Lung (tissue), 12 donors: ENCODE results near the gene ZNF777. TPM values are rescaled to one million over a fixed set of nuclear protein-coding genes. Genes with fewer than 3 reads are reported as not detected.

Experiments used
- ATAC-seq: fragments of 200-7000 bp; cut with Tn5 transposase; one replicate; pipeline ENCODE4 v1.9.1; 2020; ENCODE audit warnings: moderate number of reproducible peaks; ENCODE audit not compliant: insufficient read depth, low FRiP score
- DNase-seq, 3 donors: peaks; one replicate each; pipeline ENCODE4 v3.0.0-alpha.2; 2013 to 2017
- H3K27ac ChIP-seq, 2 donors: one replicate each; pipeline ENCODE4 v1.5.1; 2013; ENCODE audit warnings: mild to moderate bottlenecking in 2 of 2, moderate library complexity in 2 of 2, control low read depth in 1 of 2, inconsistent platforms in 1 of 2, low read depth in 1 of 2, low read length in 1 of 2
- H3K27me3 ChIP-seq, 3 donors: one replicate each; pipeline ENCODE4 v1.5.1; 2013; ENCODE audit warnings: low read length in 2 of 3; ENCODE audit not compliant: control insufficient read depth in 3 of 3, insufficient read depth in 3 of 3
- H3K36me3 ChIP-seq, 4 donors: one replicate each; pipeline ENCODE4 v1.5.1; 2013; ENCODE audit warnings: low read length in 4 of 4, mild to moderate bottlenecking in 1 of 4, moderate library complexity in 1 of 4; ENCODE audit not compliant: control insufficient read depth in 4 of 4, insufficient read depth in 4 of 4
- H3K4me1 ChIP-seq, 5 donors: one replicate each; pipeline ENCODE4 v1.5.1; 2013; ENCODE audit warnings: low read length in 5 of 5, mild to moderate bottlenecking in 2 of 5, moderate library complexity in 1 of 5; ENCODE audit not compliant: control insufficient read depth in 5 of 5, insufficient read depth in 5 of 5
- H3K4me3 ChIP-seq: one replicate; pipeline ENCODE4 v1.5.1; 2013; ENCODE audit warnings: mild to moderate bottlenecking, control low read depth, moderate library complexity
- H3K9ac ChIP-seq, 2 donors: one replicate each; pipeline ENCODE4 v1.5.1; 2013; ENCODE audit warnings: low read length in 2 of 2, control low read depth in 1 of 2; ENCODE audit not compliant: insufficient read depth in 1 of 2
- H3K9me3 ChIP-seq, 4 donors: one replicate each; pipeline ENCODE4 v1.5.1; 2013; ENCODE audit warnings: low read length in 3 of 4, mild to moderate bottlenecking in 1 of 4, moderate library complexity in 1 of 4; ENCODE audit not compliant: control insufficient read depth in 4 of 4, insufficient read depth in 3 of 4
- CTCF ChIP-seq: IDR thresholded peaks from 2 replicates; pipeline ENCODE4 v1.5.1; 2012; ENCODE audit warnings: mild to moderate bottlenecking; ENCODE audit errors: control extremely low read depth, extremely low read depth
- WGBS, 2 donors: extraction: QIAGEN DNeasy Blood & Tissue Kit; methylation state at CpG; one replicate each; pipeline ENCODE4 v1.1.7; 2013; 5-methylcytosine and 5-hydroxymethylcytosine counted together
- polyA plus RNA-seq, 2 donors: library from polyadenylated mRNA; stranded (reverse); fragments of 200-250 nt; gene quantifications; one replicate each; pipeline ENCODE4 v1.2.1, GENCODE V29; 2013
- total RNA-seq, 2 donors: library from RNA; depleted of rRNA in 1 of 2; stranded (reverse); fragments of >200 nt in 1 of 2; gene quantifications; one replicate each; pipeline ENCODE4 v1.2.1, GENCODE V29; 2014 to 2021
- donor health status: control.
- donor health status: control.
- donor health status: Bipolar disorder and iron deficiency.
- donor health status: healthy.
- donor health status: DM: yes; HTN: yes; CAD: no.

ZNF777 gene
- total and polyA plus RNA-seq, 4 donors, result 7.6 to 12.3 (median 8.6) TPM

DNA sequence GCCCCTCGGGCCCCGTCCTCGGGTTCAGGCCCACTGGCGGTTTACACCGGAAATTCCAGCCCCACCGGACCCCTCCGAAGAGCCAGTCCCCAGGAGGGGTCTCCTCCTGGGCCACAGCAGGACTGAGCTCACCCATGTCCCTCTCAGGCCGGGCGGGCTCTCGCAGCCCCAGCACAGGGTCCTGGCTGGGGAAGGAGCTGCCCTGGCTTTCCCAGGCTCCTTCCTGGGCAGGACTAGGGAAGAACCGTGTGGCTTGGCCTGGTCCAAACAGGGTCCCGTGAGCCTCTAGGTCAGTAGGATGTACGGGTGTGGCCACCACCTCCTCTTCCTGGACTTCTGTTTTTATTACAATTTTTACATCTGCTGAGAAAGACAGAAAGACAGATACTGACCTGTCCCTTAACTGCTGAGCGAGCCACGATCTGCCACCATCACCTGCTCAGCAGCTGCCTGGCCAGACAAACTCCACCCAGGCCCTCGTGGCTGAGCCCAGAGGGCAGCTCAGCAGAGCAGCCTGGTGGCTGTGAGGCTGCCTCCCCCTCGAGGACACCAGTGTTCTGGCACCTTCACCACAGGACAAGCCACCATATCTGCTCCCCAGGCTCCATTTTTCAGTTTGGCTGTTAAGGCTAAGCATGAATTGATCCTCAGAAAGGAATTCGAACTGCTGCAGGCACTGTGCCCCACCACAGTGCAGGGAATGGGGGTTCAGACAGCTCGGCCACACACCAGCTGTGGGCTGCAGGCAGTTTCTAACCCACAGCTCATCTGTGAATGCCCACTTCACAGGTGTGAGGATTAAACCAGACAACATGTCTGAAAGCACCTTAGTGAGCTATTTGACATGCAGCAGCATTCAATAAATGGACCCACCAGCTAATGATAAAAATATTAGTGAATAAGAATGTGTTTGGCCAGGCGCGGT lies 14.5 kb upstream of the ZNF777 start:
- H3K9ac ChIP-seq, result no peak overlapping the region
- TF ChIP-seq CTCF, result no peak
- H3K27ac ChIP-seq, result no peak overlapping the region
- no peak overlapping the region for H3K4me3 ChIP-seq
- no peaks in the 10 kb centered on the region for H3K4me1 ChIP-seq
- ATAC-seq (no peak), DNase-seq (no peak)
- WGBS, 2 donors, result 95 to 97% methylated on average over 21 of the region's 21 CpGs
- H3K36me3 ChIP-seq, result peaks cover 17 to 40% (median 34%) of the 10 kb centered on the region in 4 donors
- H3K9me3 ChIP-seq, result peaks cover 0 to 12% (median 0%) of the 10 kb centered on the region in 4 donors
- H3K27me3 ChIP-seq, result no peaks in the 10 kb centered on the region

DNA sequence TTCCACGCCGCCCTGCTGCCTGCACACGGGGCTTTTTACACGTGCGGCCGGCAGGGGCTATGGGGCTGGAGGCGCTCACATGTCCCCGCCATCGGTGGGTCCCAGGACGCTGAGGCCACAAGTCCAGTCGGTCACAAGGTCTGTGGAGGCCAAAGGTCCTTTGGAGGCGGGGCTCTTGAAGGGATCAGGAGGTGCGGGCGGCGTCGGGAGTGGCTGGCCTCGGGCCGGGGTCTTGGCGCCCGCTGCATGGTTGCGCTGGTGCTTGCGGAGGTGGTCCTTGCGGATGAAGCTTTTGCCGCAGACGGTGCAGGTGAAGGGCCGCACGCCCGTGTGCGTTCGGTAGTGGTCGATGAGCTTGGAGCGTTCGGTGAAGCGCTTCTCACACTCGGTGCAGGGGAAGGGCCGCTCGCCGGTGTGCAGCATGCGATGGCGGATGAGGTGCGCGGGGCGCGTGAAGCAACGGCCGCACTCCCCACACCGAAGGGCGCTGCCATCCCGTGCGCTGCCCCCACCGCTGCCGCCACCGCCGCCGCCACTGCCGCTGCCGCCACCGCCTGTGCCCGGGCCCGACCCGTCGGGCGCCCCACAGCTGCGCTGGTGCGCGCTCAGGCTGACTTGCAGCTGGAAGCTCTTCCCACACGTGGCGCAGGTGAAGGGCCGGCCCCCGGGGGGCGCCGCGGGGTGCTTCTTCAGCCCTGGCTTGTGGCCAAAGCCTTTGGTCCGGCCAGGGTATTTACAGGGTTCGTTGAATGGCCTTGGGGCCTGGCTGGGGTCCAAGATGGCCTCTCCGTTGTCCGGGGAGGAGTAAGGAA lies 13.7 kb upstream of the ZNF777 start:
- no peak for ATAC-seq
- Histone ChIP-seq H3K27me3 (no peaks in the 10 kb centered on the region), H3K36me3 (peaks cover 17 to 40% (median 30%) of the 10 kb centered on the region in 4 donors), H3K9me3 (peaks cover 0 to 12% (median 0%) of the 10 kb centered on the region in 4 donors), H3K4me1 (no peaks in the 10 kb centered on the region), H3K4me3 (no peak overlapping the region), H3K27ac (no peak overlapping the region), H3K9ac (no peak overlapping the region)
- WGBS, 2 donors, result 96 to 97% methylated on average over 77 of the region's 77 CpGs
- DNase-seq, result no peak
- no peak for TF ChIP-seq CTCF

DNA sequence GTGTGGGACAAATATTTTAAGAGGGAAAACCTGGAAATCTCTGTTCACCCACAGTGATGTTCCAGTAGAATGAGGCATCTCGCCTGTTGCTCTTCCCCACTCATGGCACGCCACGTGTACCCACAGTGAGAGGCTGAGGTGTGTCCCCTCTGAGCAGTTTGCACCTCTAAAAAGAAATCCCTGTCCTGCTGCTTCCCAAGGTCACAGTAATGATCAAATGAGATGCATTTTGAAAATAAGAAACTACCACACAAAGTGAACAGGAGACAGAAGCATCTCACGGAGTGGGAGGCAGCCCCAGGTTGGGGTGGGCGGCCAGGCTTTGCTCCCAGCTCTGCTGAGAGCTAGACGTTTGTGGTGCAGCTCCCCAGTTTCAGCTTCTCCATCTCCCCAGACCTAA lies 12.4 kb upstream of the ZNF777 start:
- TF ChIP-seq CTCF, result no peak
- 92 to 96% methylated on average over 6 of the region's 6 CpGs for WGBS, 2 donors
- DNase-seq, result no peak
- Histone ChIP-seq H3K9me3 (peaks cover 0 to 5% (median 0%) of the 10 kb centered on the region in 4 donors), H3K4me1 (no peaks in the 10 kb centered on the region), H3K36me3 (peaks cover 17 to 39% (median 23%) of the 10 kb centered on the region in 4 donors), H3K27me3 (no peaks in the 10 kb centered on the region), H3K27ac (no peak overlapping the region), H3K9ac (no peak overlapping the region), H3K4me3 (no peak overlapping the region)
- no peak for ATAC-seq
